ENCODE data around the gene RPL3. TPM values are rescaled to one million over a fixed set of nuclear protein-coding genes. Genes with fewer than 3 reads are reported as not detected.

The RPL3 gene
- total RNA-seq, 4 donors from 2014 or later, result 2,019 to 2,284 (median 2,183) TPM

DNA sequence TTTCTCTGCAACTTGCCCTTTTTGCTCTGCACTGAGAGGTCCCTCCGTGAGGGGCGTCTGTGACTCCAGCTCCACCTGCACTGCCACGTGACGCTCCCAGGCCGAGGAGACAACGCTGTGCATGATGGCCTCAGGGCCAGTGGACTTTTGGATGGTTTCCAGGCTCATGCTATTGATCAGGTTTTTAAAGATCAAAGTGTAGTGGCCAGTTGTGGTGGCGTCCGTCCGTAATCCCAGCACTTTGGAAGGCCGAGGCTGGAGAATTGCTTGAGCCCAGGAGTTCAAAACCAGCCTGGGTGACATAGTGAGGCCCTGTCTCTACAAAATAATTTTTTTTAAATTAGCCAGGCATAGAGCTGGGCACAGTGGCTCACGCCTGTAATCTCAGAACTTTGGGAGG, 16.1 kb downstream of the RPL3 start:
- Histone ChIP-seq H3K4me1 (peaks cover 32 to 41% (median 33%) of the 10 kb centered on the region in 4 donors), H3K27me3 (peaks cover 0 to 6% (median 0%) of the 10 kb centered on the region in 4 donors), H3K36me3 (no peaks in the 10 kb centered on the region), H3K9me3 (no peaks in the 10 kb centered on the region), H3K27ac (replicated peaks in 1 of 4) (no peak overlapping the region), H3K4me3 (no peak overlapping the region)
- intact Hi-C loops (cut with DNase I), result no loop called here
- WGBS, result 97% methylated on average over 11 of the region's 11 CpGs
- DNase-seq (ENCODE audit: extremely low spot score), result no peak
- TF ChIP-seq EP300 (IDR thresholded peaks at IDR 0.05) (no peak), POLR2A (IDR thresholded peaks at IDR 0.05; ENCODE audit: low read depth) (no peak), POLR2AphosphoS5 (IDR thresholded peaks at IDR 0.05) (no peak)
- TF ChIP-seq, protein P1, sequence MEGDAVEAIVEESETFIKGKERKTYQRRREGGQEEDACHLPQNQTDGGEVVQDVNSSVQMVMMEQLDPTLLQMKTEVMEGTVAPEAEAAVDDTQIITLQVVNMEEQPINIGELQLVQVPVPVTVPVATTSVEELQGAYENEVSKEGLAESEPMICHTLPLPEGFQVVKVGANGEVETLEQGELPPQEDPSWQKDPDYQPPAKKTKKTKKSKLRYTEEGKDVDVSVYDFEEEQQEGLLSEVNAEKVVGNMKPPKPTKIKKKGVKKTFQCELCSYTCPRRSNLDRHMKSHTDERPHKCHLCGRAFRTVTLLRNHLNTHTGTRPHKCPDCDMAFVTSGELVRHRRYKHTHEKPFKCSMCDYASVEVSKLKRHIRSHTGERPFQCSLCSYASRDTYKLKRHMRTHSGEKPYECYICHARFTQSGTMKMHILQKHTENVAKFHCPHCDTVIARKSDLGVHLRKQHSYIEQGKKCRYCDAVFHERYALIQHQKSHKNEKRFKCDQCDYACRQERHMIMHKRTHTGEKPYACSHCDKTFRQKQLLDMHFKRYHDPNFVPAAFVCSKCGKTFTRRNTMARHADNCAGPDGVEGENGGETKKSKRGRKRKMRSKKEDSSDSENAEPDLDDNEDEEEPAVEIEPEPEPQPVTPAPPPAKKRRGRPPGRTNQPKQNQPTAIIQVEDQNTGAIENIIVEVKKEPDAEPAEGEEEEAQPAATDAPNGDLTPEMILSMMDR (IDR thresholded peaks at IDR 0.05), result no peak

DNA sequence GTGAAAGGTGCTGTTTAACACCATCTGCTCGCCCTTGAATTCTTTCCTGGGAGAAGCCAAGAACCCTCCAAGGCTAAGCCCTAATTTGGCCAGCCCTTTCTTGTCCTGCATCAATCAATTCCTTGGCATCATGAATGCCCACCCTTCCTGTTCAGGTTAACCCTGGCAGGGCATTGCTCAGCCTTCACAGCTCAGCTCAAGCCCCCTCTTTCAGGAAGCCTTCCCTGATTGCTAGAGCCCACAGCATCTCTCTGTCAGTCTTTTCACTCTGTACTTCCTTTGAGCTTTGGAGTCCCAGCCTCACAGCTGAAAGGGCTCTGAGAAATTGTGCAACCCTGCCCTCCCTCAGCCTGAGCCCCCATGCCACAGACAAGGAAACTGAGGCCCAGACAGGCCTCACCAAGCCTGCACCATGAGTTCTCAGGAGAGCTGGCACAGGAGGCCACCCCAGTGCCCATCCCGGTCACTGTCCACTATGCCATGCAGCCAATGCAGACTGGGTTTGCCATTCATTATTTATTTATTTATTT, 16.9 kb downstream of the RPL3 start:
- H3K27me3 ChIP-seq, result peaks cover 0 to 6% (median 0%) of the 10 kb centered on the region in 4 donors
- peaks cover 38 to 42% (median 39%) of the 10 kb centered on the region in 4 donors for H3K4me1 ChIP-seq
- TF ChIP-seq, protein P1 (IDR thresholded peaks at IDR 0.05), result no peak
- TF ChIP-seq POLR2A (IDR thresholded peaks at IDR 0.05; ENCODE audit: low read depth), result no peak
- TF ChIP-seq EP300 (IDR thresholded peaks at IDR 0.05), result no peak
- no peak for TF ChIP-seq POLR2AphosphoS5 (IDR thresholded peaks at IDR 0.05)
- no peak overlapping the region for H3K27ac ChIP-seq (replicated peaks in 1 of 4)
- WGBS, result 100% methylated on average over 2 of the region's 2 CpGs
- DNase-seq (ENCODE audit: extremely low spot score), result no peak
- no peaks in the 10 kb centered on the region for H3K9me3 ChIP-seq
- no peak overlapping the region for H3K4me3 ChIP-seq
- intact Hi-C loops (cut with DNase I), result no loop called here
- no peaks in the 10 kb centered on the region for H3K36me3 ChIP-seq

DNA sequence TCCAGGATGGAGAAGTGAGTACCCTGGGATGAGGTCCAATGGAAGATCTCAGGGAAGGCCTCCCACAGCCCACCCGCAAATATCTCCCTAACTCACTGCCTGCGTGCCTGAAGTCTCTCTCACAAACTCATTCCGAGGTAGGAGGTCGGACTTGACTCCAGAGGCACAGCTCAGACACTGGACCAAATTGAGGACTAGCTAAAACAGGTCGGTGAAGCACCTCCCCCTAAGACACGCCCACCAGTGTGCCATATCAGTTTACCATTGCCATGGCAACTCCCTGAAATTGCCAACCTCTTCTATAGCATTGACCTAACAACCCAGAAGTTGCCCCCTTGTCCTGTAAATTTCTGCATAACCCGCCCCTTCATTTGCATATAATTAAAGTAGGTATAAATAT, 17.5 kb downstream of the RPL3 start:
- TF ChIP-seq POLR2AphosphoS5 (IDR thresholded peaks at IDR 0.05) (no peak), POLR2A (IDR thresholded peaks at IDR 0.05; ENCODE audit: low read depth) (no peak), EP300 (IDR thresholded peaks at IDR 0.05) (no peak)
- TF ChIP-seq, protein P1 (IDR thresholded peaks at IDR 0.05), result no peak
- DNase-seq (ENCODE audit: extremely low spot score), result no peak
- Histone ChIP-seq H3K27me3 (peaks cover 0 to 6% (median 0%) of the 10 kb centered on the region in 4 donors), H3K27ac (replicated peaks in 1 of 4) (no peak overlapping the region), H3K36me3 (no peaks in the 10 kb centered on the region), H3K9me3 (no peaks in the 10 kb centered on the region), H3K4me1 (peaks cover 43 to 48% (median 45%) of the 10 kb centered on the region in 4 donors), H3K4me3 (no peak overlapping the region)
- intact Hi-C loops (cut with DNase I), result no loop called here
- WGBS, result 71% methylated on average over 7 of the region's 7 CpGs

DNA sequence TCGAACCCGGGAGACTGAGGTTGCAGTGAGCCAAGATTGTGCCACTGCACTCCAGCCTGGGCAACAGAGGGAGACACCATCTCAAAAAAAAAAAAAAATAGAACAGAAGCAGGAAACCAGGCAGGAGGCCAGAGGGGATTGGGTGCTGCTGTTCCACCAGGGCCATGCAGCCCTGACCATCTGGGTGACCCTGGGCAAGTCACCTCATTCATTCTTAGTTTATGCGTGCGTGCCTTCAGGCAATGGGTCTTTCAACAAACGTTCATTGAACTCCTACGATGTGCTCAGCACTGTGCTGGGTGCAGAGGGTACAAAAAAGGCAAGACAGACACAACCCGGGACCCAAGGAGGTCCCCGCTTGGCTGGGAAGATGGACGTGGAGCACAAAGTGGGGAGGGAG, 18.3 kb downstream of the RPL3 start:
- intact Hi-C loops (cut with DNase I), result no loop called here
- no peak overlapping the region for H3K27ac ChIP-seq (replicated peaks in 1 of 4)
- H3K4me1 ChIP-seq, result peaks cover 46 to 50% (median 49%) of the 10 kb centered on the region in 4 donors
- no peak for TF ChIP-seq POLR2AphosphoS5 (IDR thresholded peaks at IDR 0.05)
- no peak for TF ChIP-seq EP300 (IDR thresholded peaks at IDR 0.05)
- no peak for TF ChIP-seq POLR2A (IDR thresholded peaks at IDR 0.05; ENCODE audit: low read depth)
- TF ChIP-seq, protein P1 (IDR thresholded peaks at IDR 0.05), result no peak
- WGBS, result 79% methylated on average over 9 of the region's 9 CpGs
- H3K36me3 ChIP-seq, result no peaks in the 10 kb centered on the region
- H3K9me3 ChIP-seq, result no peaks in the 10 kb centered on the region
- peaks cover 0 to 6% (median 0%) of the 10 kb centered on the region in 4 donors for H3K27me3 ChIP-seq
- no peak for DNase-seq (ENCODE audit: extremely low spot score)
- H3K4me3 ChIP-seq, result no peak overlapping the region

Measured in esophagus muscularis mucosa (tissue), 4 donors.